Transverse colon (tissue), 4 donors: ENCODE measurements around the gene NPC1.
A peak's percentile ranks its signal among the peaks of the same experiment; 100 is the strongest.

ENCODE experiments used
- CTCF ChIP-seq, 5 experiments: fragments of 200-600 bp in 3 of 5; fragments of 450-650 bp in 2 of 5; sonication (generic) in 3 of 5; IDR thresholded peaks; 1 replicate in 2 of 5; 2 replicates in 3 of 5; pipeline ENCODE4 v1.5.1; 2016 to 2017; ENCODE audit warnings: antibody characterized with exemption in 5 of 5, inconsistent platforms in 3 of 5, mild to moderate bottlenecking in 2 of 5, moderate library complexity in 1 of 5
- POLR2A ChIP-seq: fragments of 450-650 bp; IDR thresholded peaks from one replicate; pipeline ENCODE4 v1.6.1; 2016; ENCODE audit warnings: antibody characterized with exemption, mild to moderate bottlenecking, moderate library complexity
- POLR2AphosphoS5 ChIP-seq, 3 donors: sonication (generic); formaldehyde crosslinking; IDR thresholded peaks; one replicate each; pipeline ENCODE4 v1.6.1; 2016; ENCODE audit warnings: antibody characterized with exemption in 3 of 3

GRCh38 chr18:23587220-23587642, 925 bp upstream of the NPC1 start:
- TF ChIP-seq CTCF (IDR thresholded peaks at IDR 0.05) (peak in 3 of 5 experiments; percentile 3 to 42 (median 18)), POLR2A (no peak), POLR2AphosphoS5 (IDR thresholded peaks at IDR 0.05) (no peak)
